ENCODE measurements around the gene AFF3. TPM values are rescaled to one million over a fixed set of nuclear protein-coding genes. Genes with fewer than 3 reads are reported as not detected.

The AFF3 gene
- total RNA-seq, 2 experiments from 2014 or later = 3.1 to 3.5 TPM

DNA sequence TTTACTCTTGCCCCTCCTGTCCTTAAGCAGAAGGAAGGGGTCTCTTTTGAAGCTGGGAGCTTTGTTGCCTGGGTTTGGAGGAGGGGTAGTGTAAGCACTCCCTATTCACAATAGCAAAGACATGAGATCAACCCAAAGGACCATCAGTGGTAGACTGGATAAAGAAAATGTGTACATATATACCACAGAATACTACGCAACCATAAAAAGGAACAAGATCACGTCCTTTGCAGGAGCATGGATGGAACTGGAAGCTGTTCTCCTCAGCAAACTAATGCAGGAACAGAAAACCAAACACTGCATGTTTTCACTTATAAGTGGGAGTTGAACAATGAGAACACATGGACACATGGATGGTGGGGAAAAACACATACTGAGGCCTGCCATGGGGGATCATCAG is 371.5 kb downstream of the AFF3 start:
- intact Hi-C loops (cut with micrococcal nuclease) = no loop called here
- DNase-seq (no peak), ATAC-seq (no peak)
- ChIA-PET CTCF (interaction anchor here (1.3 kb wide), 1 partner anchor 610 kb away, joined by 3 read pairs; no protein-coding TSS in a partner anchor), POLR2A (no interaction called here)
- Mint-ChIP-seq H3K4me1 (ENCODE audit: low read depth) (no peaks in the 10 kb centered on the region), H3K27ac (no peak overlapping the region), H3K36me3 (ENCODE audit: low read depth) (no peaks in the 10 kb centered on the region), H3K27me3 (no peaks in the 10 kb centered on the region), H3K4me3 (no peak overlapping the region), H3K9me3 (peaks cover 7% of the 10 kb centered on the region)
- TF ChIP-seq, protein P1, sequence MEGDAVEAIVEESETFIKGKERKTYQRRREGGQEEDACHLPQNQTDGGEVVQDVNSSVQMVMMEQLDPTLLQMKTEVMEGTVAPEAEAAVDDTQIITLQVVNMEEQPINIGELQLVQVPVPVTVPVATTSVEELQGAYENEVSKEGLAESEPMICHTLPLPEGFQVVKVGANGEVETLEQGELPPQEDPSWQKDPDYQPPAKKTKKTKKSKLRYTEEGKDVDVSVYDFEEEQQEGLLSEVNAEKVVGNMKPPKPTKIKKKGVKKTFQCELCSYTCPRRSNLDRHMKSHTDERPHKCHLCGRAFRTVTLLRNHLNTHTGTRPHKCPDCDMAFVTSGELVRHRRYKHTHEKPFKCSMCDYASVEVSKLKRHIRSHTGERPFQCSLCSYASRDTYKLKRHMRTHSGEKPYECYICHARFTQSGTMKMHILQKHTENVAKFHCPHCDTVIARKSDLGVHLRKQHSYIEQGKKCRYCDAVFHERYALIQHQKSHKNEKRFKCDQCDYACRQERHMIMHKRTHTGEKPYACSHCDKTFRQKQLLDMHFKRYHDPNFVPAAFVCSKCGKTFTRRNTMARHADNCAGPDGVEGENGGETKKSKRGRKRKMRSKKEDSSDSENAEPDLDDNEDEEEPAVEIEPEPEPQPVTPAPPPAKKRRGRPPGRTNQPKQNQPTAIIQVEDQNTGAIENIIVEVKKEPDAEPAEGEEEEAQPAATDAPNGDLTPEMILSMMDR (IDR thresholded peaks at IDR 0.05) = no peak

GRCh38 chr2:99765731-99766318 is 376.6 kb downstream of the AFF3 start:
- no peaks in the 10 kb centered on the region for H3K27me3 Mint-ChIP-seq
- H3K9me3 Mint-ChIP-seq = peaks cover 3% of the 10 kb centered on the region
- POLR2A ChIA-PET = no interaction called here
- intact Hi-C loops (cut with micrococcal nuclease) = no loop called here
- DNase-seq (no peak), ATAC-seq (no peak)
- H3K4me3 Mint-ChIP-seq = no peak overlapping the region
- TF ChIP-seq, protein P1 (IDR thresholded peaks at IDR 0.05) = no peak
- CTCF ChIA-PET = no interaction called here
- H3K36me3 Mint-ChIP-seq (ENCODE audit: low read depth) = no peaks in the 10 kb centered on the region
- no peaks in the 10 kb centered on the region for H3K4me1 Mint-ChIP-seq (ENCODE audit: low read depth)
- no peak overlapping the region for H3K27ac Mint-ChIP-seq

- intact Hi-C loops (cut with micrococcal nuclease) = no loop called here
- CTCF ChIA-PET = interaction anchor here (0.9 kb wide), 1 partner anchor 498 kb away, joined by 3 read pairs; no protein-coding TSS in a partner anchor
- no peak overlapping the region for H3K4me3 Mint-ChIP-seq
- H3K27me3 Mint-ChIP-seq = no peaks in the 10 kb centered on the region
- no peaks in the 10 kb centered on the region for H3K4me1 Mint-ChIP-seq (ENCODE audit: low read depth)
- DNase-seq (no peak), ATAC-seq (no peak)
- no peak overlapping the region for H3K27ac Mint-ChIP-seq
- no peaks in the 10 kb centered on the region for H3K9me3 Mint-ChIP-seq
- POLR2A ChIA-PET = no interaction called here
- TF ChIP-seq, protein P1 (IDR thresholded peaks at IDR 0.05) = no peak
- H3K36me3 Mint-ChIP-seq (ENCODE audit: low read depth) = no peaks in the 10 kb centered on the region
Observed at GRCh38 chr2:99763764-99764163, 378.6 kb downstream of the AFF3 start.

- Mint-ChIP-seq H3K9me3 (no peaks in the 10 kb centered on the region), H3K36me3 (ENCODE audit: low read depth) (no peaks in the 10 kb centered on the region), H3K4me3 (no peak overlapping the region), H3K27ac (no peak overlapping the region), H3K27me3 (no peaks in the 10 kb centered on the region), H3K4me1 (ENCODE audit: low read depth) (no peaks in the 10 kb centered on the region)
- ATAC-seq (no peak), DNase-seq (no peak)
- CTCF ChIA-PET = no interaction called here
- TF ChIP-seq, protein P1 (IDR thresholded peaks at IDR 0.05) = no peak
- POLR2A ChIA-PET = no interaction called here
- intact Hi-C loops (cut with micrococcal nuclease) = no loop called here
Observed at GRCh38 chr2:99762714-99763113, 379.7 kb downstream of the AFF3 start.

DNA sequence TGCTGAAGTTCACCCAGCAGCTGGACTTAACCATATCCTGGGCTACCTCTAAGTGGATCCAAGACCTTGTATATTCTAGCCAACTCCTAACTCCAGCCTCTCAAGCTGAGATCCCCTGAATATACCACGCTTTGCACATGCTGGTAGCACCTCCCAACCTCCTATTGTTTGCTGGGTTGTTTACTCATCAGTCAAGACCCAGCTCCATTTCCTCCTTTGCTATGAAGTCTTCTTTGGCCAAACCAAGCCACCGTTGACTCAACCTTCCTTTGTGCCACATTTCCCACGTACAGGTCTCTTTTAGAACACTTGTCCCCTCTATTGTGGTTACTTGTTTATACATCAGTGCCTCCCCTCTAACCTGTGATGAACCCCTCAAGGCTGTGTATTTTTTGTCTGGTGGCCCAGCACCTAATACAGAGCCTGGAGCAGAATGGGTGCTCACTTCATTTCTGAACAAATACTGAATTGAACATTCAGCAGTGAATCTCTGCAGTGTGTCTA is 384.7 kb downstream of the AFF3 start:
- intact Hi-C loops (cut with micrococcal nuclease) = no loop called here
- no peak for ATAC-seq
- ChIA-PET CTCF (no interaction called here), POLR2A (no interaction called here)
- no peaks in the 10 kb centered on the region for H3K9me3 Mint-ChIP-seq
- H3K4me3 Mint-ChIP-seq = no peak overlapping the region
- H3K27me3 Mint-ChIP-seq = no peaks in the 10 kb centered on the region
- no peak for DNase-seq
- H3K36me3 Mint-ChIP-seq (ENCODE audit: low read depth) = no peaks in the 10 kb centered on the region
- H3K4me1 Mint-ChIP-seq (ENCODE audit: low read depth) = no peaks in the 10 kb centered on the region
- TF ChIP-seq, protein P1 (IDR thresholded peaks at IDR 0.05) = no peak
- no peak overlapping the region for H3K27ac Mint-ChIP-seq

All from activated CD8-positive, alpha-beta T cell treated with anti-CD3 and anti-CD28 coated beads for 36 hours (primary cell).